GM18508 (cell line): ENCODE measurements around the gene ELOVL3.

Experiments used
- ATAC-seq: cut with Tn5 transposase; IDR thresholded peaks from one replicate; pipeline ENCODE4 v1.9.1; 2021; ENCODE audit warnings: moderate number of reproducible peaks; ENCODE audit not compliant: insufficient read depth, unreplicated experiment

ELOVL3 gene

GRCh38 chr10:102222797-102223196, 3.3 kb upstream of the ELOVL3 start:
- no peak for ATAC-seq

GRCh38 chr10:102226542-102226870, 407 bp downstream of the ELOVL3 start:
- ATAC-seq, result no peak

- ATAC-seq, result no peak
Measured at GRCh38 chr10:102227050-102227449, 951 bp downstream of the ELOVL3 start.

- ATAC-seq, result no peak
Measured at GRCh38 chr10:102229810-102230263, 3.7 kb downstream of the ELOVL3 start.

- ATAC-seq, result no peak
Measured at GRCh38 chr10:102230264-102230860, 4.3 kb downstream of the ELOVL3 start.

- no peak for ATAC-seq
Measured at GRCh38 chr10:102230861-102231356, 4.8 kb downstream of the ELOVL3 start.

GRCh38 chr10:102231357-102232318, 5.5 kb downstream of the ELOVL3 start:
- ATAC-seq, result no peak

GRCh38 chr10:102233997-102234396, 7.9 kb downstream of the ELOVL3 start:
- no peak for ATAC-seq

- no peak for ATAC-seq
Measured at GRCh38 chr10:102234888-102235597, 8.9 kb downstream of the ELOVL3 start.

- no peak for ATAC-seq
Measured at GRCh38 chr10:102235598-102235920, 9.5 kb downstream of the ELOVL3 start.

GRCh38 chr10:102236006-102236405, 9.9 kb downstream of the ELOVL3 start:
- ATAC-seq, result no peak

- ATAC-seq, result no peak
Measured at GRCh38 chr10:102237711-102238252, 11.7 kb downstream of the ELOVL3 start.

GRCh38 chr10:102240467-102241031, 14.4 kb downstream of the ELOVL3 start:
- no peak for ATAC-seq

- no peak for ATAC-seq
Measured at GRCh38 chr10:102241032-102241443, 14.9 kb downstream of the ELOVL3 start.

GRCh38 chr10:102241444-102242117, 15.5 kb downstream of the ELOVL3 start, which contains the start of gene PITX3:
Gene PITX3 (minus strand): TSS chr10:102241512. CDS start chr10:102232080, 9,432 bp downstream.
- no peak for ATAC-seq

- ATAC-seq, result no peak
Measured at GRCh38 chr10:102242118-102242485, 16.0 kb downstream of the ELOVL3 start.

GRCh38 chr10:102243309-102243708, 17.2 kb downstream of the ELOVL3 start:
- ATAC-seq, result no peak

- ATAC-seq, result peak; percentile 90
Measured at GRCh38 chr10:102245082-102245931, 19.2 kb downstream of the ELOVL3 start, which contains the start of gene GBF1. Gene GBF1 (plus strand): TSS chr10:102245532. CDS start chr10:102258939, 13,407 bp downstream.

- ATAC-seq, result no peak
Measured at GRCh38 chr10:102245932-102246251, 19.8 kb downstream of the ELOVL3 start.
